GM12878 (cell line): ENCODE measurements around the gene LURAP1L. TPM values are rescaled to one million over a fixed set of nuclear protein-coding genes. Genes with fewer than 3 reads are reported as not detected.

ENCODE experiments used
- ATAC-seq: fragments of 200-7000 bp; cut with Tn5 transposase; 3 replicates; pipeline ENCODE4 v1.9.1; 2020; ENCODE audit warnings: mild to moderate bottlenecking, moderate library complexity
- BruUV-seq: library from RNA; stranded (reverse); fragments of 400-500 nt; replicated peaks from 2 replicates; lab custom pipeline; 2021; lab: Mats Ljungman, UMichigan
- CTCF ChIA-PET: fragments of 300-600 bp; sonication (Branson Sonifier 250); formaldehyde crosslinking; extraction: SDS; loops from one replicate; lab custom pipeline; 2021; ENCODE audit warnings: inconsistent platforms; lab: Yijun Ruan, JAX
- POLR2A ChIA-PET: fragments of 350-600 bp; formaldehyde crosslinking; extraction: SDS; loops from one replicate; lab custom pipeline; 2021; ENCODE audit warnings: inconsistent platforms; lab: Charles Lee
- RAD21 ChIA-PET: fragments of 300-600 bp; sonication (Branson Sonifier 250); formaldehyde crosslinking; loops from one replicate; lab custom pipeline; 2023; ENCODE audit warnings: antibody characterized with exemption; ENCODE audit not compliant: unreplicated experiment; lab: Charles Lee
- SMC1A ChIA-PET: fragments of 300-600 bp; sonication (Branson Sonifier 250); formaldehyde crosslinking; loops from one replicate; lab custom pipeline; 2023; ENCODE audit not compliant: unreplicated experiment, uncharacterized antibody; lab: Charles Lee
- DNase-seq: peaks from one replicate; pipeline ENCODE4 v3.0.0-alpha.2; 2011; ENCODE audit warnings: low read depth, low spot score
- FAIRE-seq: peaks from 3 replicates; lab custom pipeline; 2011; peaks lifted over from hg19 to GRCh38; lab: Jason Lieb, UNC
- H2AFZ ChIP-seq: 2 replicates; pipeline ENCODE4 v1.6.0; 2011; ENCODE audit warnings: low read depth, low read length, control low read depth; ENCODE audit not compliant: control insufficient read depth
- H3K27ac ChIP-seq: 2 replicates; pipeline ENCODE4 v1.5.1; 2011; ENCODE audit warnings: control low read depth; ENCODE audit not compliant: control insufficient read depth, insufficient read depth
- H3K27me3 ChIP-seq, 2 experiments: replicated peaks in 1 of 2; 2 replicates each; pipeline versions ENCODE4 v1.6.0 to v1.6.1; 2011; ENCODE audit warnings: low read length in 1 of 2; ENCODE audit not compliant: control insufficient read depth in 2 of 2, insufficient read depth in 2 of 2
- H3K36me3 ChIP-seq, 2 experiments: 2 replicates each; pipeline ENCODE4 v1.5.1; 2011; ENCODE audit warnings: low read length in 1 of 2; ENCODE audit not compliant: control insufficient read depth in 2 of 2, insufficient read depth in 2 of 2
- H3K4me1 ChIP-seq: 2 replicates; pipeline ENCODE4 v1.6.1; 2011; ENCODE audit warnings: mild to moderate bottlenecking, low read length, moderate library complexity, mixed read lengths; ENCODE audit not compliant: control insufficient read depth, insufficient read depth
- H3K4me2 ChIP-seq: 2 replicates; pipeline ENCODE4 v1.6.0; 2011; ENCODE audit warnings: control low read depth; ENCODE audit not compliant: control insufficient read depth, insufficient read depth
- H3K4me3 ChIP-seq: fragments of 200-600 bp; sonication (generic); 2 replicates; pipeline ENCODE4 v1.5.1; 2016
- H3K79me2 ChIP-seq: 2 replicates; pipeline ENCODE4 v1.6.0; 2011; ENCODE audit warnings: low read length; ENCODE audit not compliant: control insufficient read depth, insufficient read depth
- H3K9ac ChIP-seq: 2 replicates; pipeline ENCODE4 v1.8.0; 2011; ENCODE audit warnings: low read length, control low read depth, mixed read lengths; ENCODE audit not compliant: control insufficient read depth, insufficient read depth
- H3K9me3 ChIP-seq: replicated peaks from 3 replicates; pipeline ENCODE4 v1.5.1; 2011; ENCODE audit warnings: mild to moderate bottlenecking, low read length; ENCODE audit not compliant: control insufficient read depth, insufficient read depth
- H4K20me1 ChIP-seq: 2 replicates; pipeline ENCODE4 v1.6.0; 2011; ENCODE audit not compliant: control insufficient read depth, insufficient read depth
- CREM ChIP-seq: IDR thresholded peaks from 2 replicates; pipeline ENCODE4 v1.6.1; 2014; ENCODE audit warnings: antibody characterized with exemption, low read depth
- IRF4 ChIP-seq: IDR thresholded peaks from 2 replicates; pipeline ENCODE4 v1.6.1; 2011; ENCODE audit warnings: low read depth, low read length
- KAT2A ChIP-seq: conservative IDR thresholded peaks from 2 replicates; pipeline ENCODE4 v1.6.1; 2011; ENCODE audit warnings: low read depth, low read length; ENCODE audit not compliant: control insufficient read depth
- MEF2B ChIP-seq: fragments of 450-650 bp; IDR thresholded peaks from 2 replicates; pipeline ENCODE4 v1.6.1; 2018; ENCODE audit warnings: mild to moderate bottlenecking, moderate library complexity; ENCODE audit not compliant: partially characterized antibody, poor library complexity, severe bottlenecking
- MTA2 ChIP-seq: fragments of 450-650 bp; IDR thresholded peaks from 2 replicates; pipeline ENCODE4 v1.6.1; 2016; ENCODE audit warnings: low read depth, mild to moderate bottlenecking, moderate library complexity
- MXI1 ChIP-seq: fragments of 150-350 bp; IDR thresholded peaks from 2 replicates; pipeline ENCODE4 v1.6.1; 2011; ENCODE audit warnings: low read depth, mild to moderate bottlenecking, inconsistent platforms, low read length, improper control_type of control experiment
- SIN3A ChIP-seq: IDR thresholded peaks from 2 replicates; pipeline ENCODE4 v1.6.1; 2012; ENCODE audit warnings: low read depth, low read length, improper control_type of control experiment
- SP1 ChIP-seq: IDR thresholded peaks from one replicate; pipeline ENCODE4 v1.6.1; 2011; ENCODE audit warnings: low read depth, low read length
- SPI1 ChIP-seq: IDR thresholded peaks from 2 replicates; pipeline ENCODE4 v1.6.1; 2011; ENCODE audit warnings: low read depth, mild to moderate bottlenecking, low read length, moderate library complexity, borderline replicate concordance; ENCODE audit not compliant: insufficient read depth
- YY1 ChIP-seq: IDR thresholded peaks from 2 replicates; pipeline ENCODE4 v1.6.1; 2011; ENCODE audit warnings: low read depth, mild to moderate bottlenecking, low read length
- ZSCAN29 ChIP-seq: fragments of 450-650 bp; IDR thresholded peaks from 2 replicates; pipeline ENCODE4 v1.6.1; 2017; ENCODE audit warnings: mild to moderate bottlenecking, moderate library complexity
- WGBS: methylation state at CpG from one replicate; pipeline ENCODE4 v1.1.6; 2016; ENCODE audit warnings: low lambda C conversion rate; ENCODE audit not compliant: insufficient replicate concordance, insufficient coverage; ENCODE audit errors: missing lambda C conversion rate; 5-methylcytosine and 5-hydroxymethylcytosine counted together
- in situ Hi-C: fragments of 300-500 bp; cut with MboI; formaldehyde crosslinking; loops from 9 replicates; pipeline ENCODE4 v1.14.3; 2018; ENCODE audit warnings: mixed read lengths
- intact Hi-C: fragments of 100-400 bp; cut with micrococcal nuclease; formaldehyde crosslinking; loops from one replicate; pipeline ENCODE4 v1.14.2; 2022; ENCODE audit not compliant: unreplicated experiment
- polyA plus RNA-seq, 11 experiments: library from polyadenylated mRNA; depleted of rRNA in 4 of 11; unstranded in 6 of 11; stranded (reverse) in 5 of 11; fragments of >200 nt; fragmentation: Nextera tagmentation in 4 of 11; fragmentation: Illumina TruSeq in 1 of 11; extraction: Ambion mirVana in 4 of 11; extraction: Trizol in 1 of 11; gene quantifications; 1 replicate in 1 of 11; 2 replicates in 10 of 11; pipeline versions ENCODE4 v1.2.1 to v1.2.3, GENCODE V29; 2011 to 2016; ENCODE audit warnings: inconsistent platforms in 2 of 11, missing spikeins in 2 of 11, low read depth in 1 of 11
- total RNA-seq, 4 experiments: library from RNA; depleted of rRNA in 3 of 4; stranded (reverse); fragments of >200 nt in 3 of 4; fragmentation: Illumina TruSeq in 1 of 4; extraction: Trizol in 1 of 4; gene quantifications; 2 replicates each; pipeline versions ENCODE4 v1.2.1 to v1.2.3, GENCODE V29; 2013 to 2021
- TF ChIP-seq, protein P1 (sequence below): IDR thresholded peaks from 2 replicates; pipeline ENCODE4 v1.6.1; 2011; ENCODE audit warnings: mild to moderate bottlenecking, low read depth, low read length, moderate library complexity; ENCODE audit not compliant: insufficient replicate concordance
- TF ChIP-seq, protein P2 (sequence below): fragments of 150-350 bp; IDR thresholded peaks from 2 replicates; pipeline ENCODE4 v1.6.1; 2014; ENCODE audit warnings: mild to moderate bottlenecking, low read depth, low read length
- TF ChIP-seq, protein P3 (sequence below): fragments of 450-650 bp; formaldehyde crosslinking; IDR thresholded peaks from 2 replicates; pipeline ENCODE4 v1.5.0; 2022; ENCODE audit warnings: mild to moderate bottlenecking, missing genetic modification characterization
- TF ChIP-seq, protein P4 (sequence below): fragments of 450-650 bp; IDR thresholded peaks from 2 replicates; pipeline ENCODE4 v1.6.1; 2017; ENCODE audit warnings: antibody characterized with exemption, mild to moderate bottlenecking, moderate library complexity

Gene LURAP1L
- total and polyA plus RNA-seq, 10 of the 15 experiments (the other 5 are each of a cell fraction or from before 2014, with no cell fraction given), result 0.19 to 3.7 (median 0.69) TPM

DNA sequence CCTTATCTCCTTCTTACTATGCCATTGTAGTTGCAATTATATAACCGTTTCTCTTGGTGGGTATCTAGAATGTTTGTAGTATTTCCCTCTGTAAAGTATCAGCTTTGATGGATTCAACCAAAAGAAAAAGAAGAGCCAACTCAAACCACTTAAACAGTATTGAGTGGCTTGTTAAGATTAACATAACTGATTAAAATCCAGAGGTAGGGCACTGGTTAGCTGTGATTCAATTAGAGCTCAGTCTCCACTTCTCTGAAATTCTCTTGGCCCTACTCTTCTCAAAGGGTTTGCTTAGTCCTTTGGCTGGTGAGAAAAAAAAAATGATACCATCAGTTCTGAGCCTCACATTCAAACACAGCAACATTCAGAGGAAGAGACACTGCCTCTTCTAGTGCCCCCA, 44.6 kb upstream of the LURAP1L start:
- BruUV-seq, result no TSS peak
- no peaks in the 10 kb centered on the region for H3K27me3 ChIP-seq
- DNase-seq (no peak), FAIRE-seq (no peak), ATAC-seq (no peak)
- H4K20me1 ChIP-seq, result no peaks in the 10 kb centered on the region
- ChIA-PET SMC1A (interaction anchor here (0.6 to 3.0 kb wide), 7 partner anchors 8 to 359 kb away, joined by 3 to 14 read pairs (median 3); no protein-coding TSS in a partner anchor), POLR2A (no interaction called here), RAD21 (interaction anchor here (3.2 kb wide), 1 partner anchor 46 kb away, joined by 11 read pairs; the partner anchor contains the start of gene LURAP1L), CTCF (interaction anchor here (0.9 to 9.0 kb wide), 6 partner anchors 10 to 360 kb away, joined by 3 to 72 read pairs (median 6); partner anchors contain the start of gene LURAP1L)
- H3K4me1 ChIP-seq, result no peaks in the 10 kb centered on the region
- WGBS, result 0% methylated on average over 1 of the region's 1 CpG
- H3K9me3 ChIP-seq, result no peaks in the 10 kb centered on the region; the same call in 2 of the 3 replicates
- no peak overlapping the region for H2AFZ ChIP-seq
- no peaks in the 10 kb centered on the region for H3K36me3 ChIP-seq
- H3K27ac ChIP-seq, result no peak overlapping the region
- no peak overlapping the region for H3K9ac ChIP-seq
- intact Hi-C loops, result no loop called here
- no peak overlapping the region for H3K4me2 ChIP-seq
- in situ Hi-C loops, result no loop called here
- H3K79me2 ChIP-seq, result no peaks in the 10 kb centered on the region
- H3K4me3 ChIP-seq, result no peak overlapping the region
- no peak for TF ChIP-seq ZSCAN29
- no peak for TF ChIP-seq IRF4
- no peak for TF ChIP-seq MTA2
- no peak for TF ChIP-seq CREM
- no peak for TF ChIP-seq KAT2A
- TF ChIP-seq, protein P1, sequence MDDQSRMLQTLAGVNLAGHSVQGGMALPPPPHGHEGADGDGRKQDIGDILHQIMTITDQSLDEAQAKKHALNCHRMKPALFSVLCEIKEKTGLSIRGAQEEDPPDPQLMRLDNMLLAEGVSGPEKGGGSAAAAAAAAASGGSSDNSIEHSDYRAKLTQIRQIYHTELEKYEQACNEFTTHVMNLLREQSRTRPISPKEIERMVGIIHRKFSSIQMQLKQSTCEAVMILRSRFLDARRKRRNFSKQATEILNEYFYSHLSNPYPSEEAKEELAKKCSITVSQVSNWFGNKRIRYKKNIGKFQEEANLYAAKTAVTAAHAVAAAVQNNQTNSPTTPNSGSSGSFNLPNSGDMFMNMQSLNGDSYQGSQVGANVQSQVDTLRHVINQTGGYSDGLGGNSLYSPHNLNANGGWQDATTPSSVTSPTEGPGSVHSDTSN, result no peak
- TF ChIP-seq, protein P2, sequence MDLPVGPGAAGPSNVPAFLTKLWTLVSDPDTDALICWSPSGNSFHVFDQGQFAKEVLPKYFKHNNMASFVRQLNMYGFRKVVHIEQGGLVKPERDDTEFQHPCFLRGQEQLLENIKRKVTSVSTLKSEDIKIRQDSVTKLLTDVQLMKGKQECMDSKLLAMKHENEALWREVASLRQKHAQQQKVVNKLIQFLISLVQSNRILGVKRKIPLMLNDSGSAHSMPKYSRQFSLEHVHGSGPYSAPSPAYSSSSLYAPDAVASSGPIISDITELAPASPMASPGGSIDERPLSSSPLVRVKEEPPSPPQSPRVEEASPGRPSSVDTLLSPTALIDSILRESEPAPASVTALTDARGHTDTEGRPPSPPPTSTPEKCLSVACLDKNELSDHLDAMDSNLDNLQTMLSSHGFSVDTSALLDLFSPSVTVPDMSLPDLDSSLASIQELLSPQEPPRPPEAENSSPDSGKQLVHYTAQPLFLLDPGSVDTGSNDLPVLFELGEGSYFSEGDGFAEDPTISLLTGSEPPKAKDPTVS, result no peak
- TF ChIP-seq YY1, result no peak
- no peak for TF ChIP-seq MXI1
- TF ChIP-seq MEF2B, result no peak
- TF ChIP-seq, protein P3, sequence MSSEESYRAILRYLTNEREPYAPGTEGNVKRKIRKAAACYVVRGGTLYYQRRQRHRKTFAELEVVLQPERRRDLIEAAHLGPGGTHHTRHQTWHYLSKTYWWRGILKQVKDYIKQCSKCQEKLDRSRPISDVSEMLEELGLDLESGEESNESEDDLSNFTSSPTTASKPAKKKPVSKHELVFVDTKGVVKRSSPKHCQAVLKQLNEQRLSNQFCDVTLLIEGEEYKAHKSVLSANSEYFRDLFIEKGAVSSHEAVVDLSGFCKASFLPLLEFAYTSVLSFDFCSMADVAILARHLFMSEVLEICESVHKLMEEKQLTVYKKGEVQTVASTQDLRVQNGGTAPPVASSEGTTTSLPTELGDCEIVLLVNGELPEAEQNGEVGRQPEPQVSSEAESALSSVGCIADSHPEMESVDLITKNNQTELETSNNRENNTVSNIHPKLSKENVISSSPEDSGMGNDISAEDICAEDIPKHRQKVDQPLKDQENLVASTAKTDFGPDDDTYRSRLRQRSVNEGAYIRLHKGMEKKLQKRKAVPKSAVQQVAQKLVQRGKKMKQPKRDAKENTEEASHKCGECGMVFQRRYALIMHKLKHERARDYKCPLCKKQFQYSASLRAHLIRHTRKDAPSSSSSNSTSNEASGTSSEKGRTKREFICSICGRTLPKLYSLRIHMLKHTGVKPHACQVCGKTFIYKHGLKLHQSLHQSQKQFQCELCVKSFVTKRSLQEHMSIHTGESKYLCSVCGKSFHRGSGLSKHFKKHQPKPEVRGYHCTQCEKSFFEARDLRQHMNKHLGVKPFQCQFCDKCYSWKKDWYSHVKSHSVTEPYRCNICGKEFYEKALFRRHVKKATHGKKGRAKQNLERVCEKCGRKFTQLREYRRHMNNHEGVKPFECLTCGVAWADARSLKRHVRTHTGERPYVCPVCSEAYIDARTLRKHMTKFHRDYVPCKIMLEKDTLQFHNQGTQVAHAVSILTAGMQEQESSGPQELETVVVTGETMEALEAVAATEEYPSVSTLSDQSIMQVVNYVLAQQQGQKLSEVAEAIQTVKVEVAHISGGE (CRISPR knock-in tag), result no peak
- TF ChIP-seq, protein P4, sequence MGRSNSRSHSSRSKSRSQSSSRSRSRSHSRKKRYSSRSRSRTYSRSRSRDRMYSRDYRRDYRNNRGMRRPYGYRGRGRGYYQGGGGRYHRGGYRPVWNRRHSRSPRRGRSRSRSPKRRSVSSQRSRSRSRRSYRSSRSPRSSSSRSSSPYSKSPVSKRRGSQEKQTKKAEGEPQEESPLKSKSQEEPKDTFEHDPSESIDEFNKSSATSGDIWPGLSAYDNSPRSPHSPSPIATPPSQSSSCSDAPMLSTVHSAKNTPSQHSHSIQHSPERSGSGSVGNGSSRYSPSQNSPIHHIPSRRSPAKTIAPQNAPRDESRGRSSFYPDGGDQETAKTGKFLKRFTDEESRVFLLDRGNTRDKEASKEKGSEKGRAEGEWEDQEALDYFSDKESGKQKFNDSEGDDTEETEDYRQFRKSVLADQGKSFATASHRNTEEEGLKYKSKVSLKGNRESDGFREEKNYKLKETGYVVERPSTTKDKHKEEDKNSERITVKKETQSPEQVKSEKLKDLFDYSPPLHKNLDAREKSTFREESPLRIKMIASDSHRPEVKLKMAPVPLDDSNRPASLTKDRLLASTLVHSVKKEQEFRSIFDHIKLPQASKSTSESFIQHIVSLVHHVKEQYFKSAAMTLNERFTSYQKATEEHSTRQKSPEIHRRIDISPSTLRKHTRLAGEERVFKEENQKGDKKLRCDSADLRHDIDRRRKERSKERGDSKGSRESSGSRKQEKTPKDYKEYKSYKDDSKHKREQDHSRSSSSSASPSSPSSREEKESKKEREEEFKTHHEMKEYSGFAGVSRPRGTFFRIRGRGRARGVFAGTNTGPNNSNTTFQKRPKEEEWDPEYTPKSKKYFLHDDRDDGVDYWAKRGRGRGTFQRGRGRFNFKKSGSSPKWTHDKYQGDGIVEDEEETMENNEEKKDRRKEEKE, result no peak
- TF ChIP-seq SIN3A, result no peak
- no peak for TF ChIP-seq SPI1
- no peak for TF ChIP-seq SP1
